ENCODE results near the gene NEDD4L.
"Not testable (repeated sequence)": the region's sequence is repeated elsewhere in the genome, so short reads cannot be mapped to it uniquely, and the experiment has no call there.

The NEDD4L gene

DNA sequence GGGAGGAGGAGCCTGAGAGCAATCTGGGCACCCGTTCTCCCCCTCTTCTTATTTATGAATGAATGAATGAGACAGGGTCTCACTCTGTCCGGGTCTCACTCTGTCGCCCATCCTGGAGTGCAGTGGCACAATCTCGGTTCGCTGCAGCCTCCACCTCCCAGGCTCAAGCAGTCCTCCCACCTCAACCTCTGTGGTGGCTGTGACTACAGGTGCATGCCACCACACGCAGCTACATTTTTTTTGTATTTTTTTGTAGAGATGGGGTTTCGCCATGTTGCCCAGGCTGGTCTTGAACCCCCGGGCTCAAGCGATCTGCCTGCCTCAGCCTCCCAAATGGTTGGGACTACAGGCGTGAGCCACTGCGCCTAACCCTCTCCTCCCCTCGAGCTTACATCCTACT is 198.4 kb downstream of the NEDD4L start:
- H3K27ac ChIP-seq = no peak overlapping the region
- no peak overlapping the region for H3K4me3 ChIP-seq

DNA sequence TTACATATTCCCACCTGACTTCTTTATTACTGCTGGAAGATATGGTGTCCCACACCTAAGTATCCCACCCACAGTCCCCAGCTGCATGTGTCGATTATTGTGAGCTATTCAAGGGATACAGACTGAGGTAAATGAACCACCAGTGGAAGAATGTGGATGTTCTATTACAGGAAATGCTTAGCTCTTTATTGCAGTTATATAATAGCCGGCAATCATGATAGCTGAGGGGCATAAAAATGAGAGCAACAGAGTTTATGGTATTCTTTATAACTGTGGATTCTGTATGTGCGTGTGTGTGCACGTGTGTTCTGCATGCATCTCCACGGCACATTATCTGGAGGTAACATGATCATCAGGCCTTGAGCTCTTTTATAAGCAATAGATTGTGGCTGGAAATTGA is 198.9 kb downstream of the NEDD4L start:
- H3K4me3 ChIP-seq = no peak overlapping the region
- no peak overlapping the region for H3K27ac ChIP-seq

DNA sequence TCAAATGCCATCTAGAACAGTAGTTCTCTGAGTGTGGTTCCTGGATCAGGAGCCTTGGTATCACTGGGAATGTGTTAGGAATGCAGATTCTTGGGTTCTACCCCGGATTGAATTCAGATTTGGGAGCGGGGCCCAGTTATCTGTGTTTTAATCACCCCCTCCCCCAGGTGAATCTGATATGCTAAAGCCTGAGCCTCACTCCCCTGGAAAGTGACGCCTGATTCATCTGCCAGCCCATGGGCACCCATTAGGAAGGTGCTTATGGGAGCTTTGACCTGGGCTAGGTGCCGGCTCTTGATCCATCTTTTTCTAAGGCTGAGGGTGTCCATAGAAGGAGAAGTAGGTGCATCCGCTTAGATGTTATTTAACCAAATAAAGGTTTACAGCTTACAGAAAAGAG is 199.4 kb downstream of the NEDD4L start:
- H3K4me3 ChIP-seq = no peak overlapping the region

DNA sequence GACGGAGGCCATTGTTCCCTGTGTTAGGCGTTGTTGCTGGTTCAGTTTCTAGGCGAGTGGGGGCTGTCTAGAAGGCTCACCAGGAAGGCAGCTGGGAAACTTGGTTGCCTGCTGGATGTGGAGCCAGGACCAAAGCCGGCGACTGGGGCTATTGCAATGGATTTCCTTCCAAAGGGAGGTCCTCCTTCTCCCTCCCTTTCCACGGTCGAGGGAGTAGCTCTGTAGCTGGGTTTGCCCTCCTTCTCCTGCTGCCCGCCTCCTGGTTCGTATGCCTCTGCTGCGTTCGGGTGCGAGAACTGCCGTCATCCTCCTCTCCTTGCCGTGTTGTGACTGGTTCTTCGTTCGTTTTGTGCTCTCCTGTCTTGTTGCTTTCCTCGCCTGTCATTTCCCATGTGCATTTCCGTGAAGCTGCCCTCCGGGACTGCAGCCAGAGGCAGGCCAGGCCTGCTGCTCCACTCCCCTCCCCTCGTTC is 203.4 kb downstream of the NEDD4L start:
- H3K27ac ChIP-seq = peak overlapping the region in 13 of 21 experiments; percentile 9 to 64 (median 33)
- H3K4me3 ChIP-seq = peak overlapping the region in 2 of 7 experiments; percentile 5 to 18

More for the DNA sequence above, 199.4 kb downstream of the NEDD4L start:
- no peak overlapping the region for H3K27ac ChIP-seq

DNA sequence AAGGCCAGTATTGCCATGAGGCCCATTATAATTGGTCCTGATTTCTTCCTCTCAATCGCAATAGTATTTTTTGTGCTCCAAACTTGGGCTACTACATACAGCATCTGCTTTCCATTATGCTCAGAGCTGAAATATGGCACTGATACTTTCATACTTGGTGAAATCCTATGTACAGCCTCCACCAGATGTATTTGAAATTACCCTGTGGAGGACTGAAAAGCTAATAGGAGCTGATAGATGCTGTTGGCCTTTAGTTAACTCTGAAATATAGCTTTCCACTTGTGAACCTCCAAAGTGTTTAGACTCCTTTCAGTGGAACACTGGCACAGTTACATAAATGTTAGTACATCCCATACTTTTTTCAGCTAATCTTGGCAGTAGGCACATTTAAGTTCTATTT is 205.7 kb downstream of the NEDD4L start:
- H3K27ac ChIP-seq = no peak overlapping the region

DNA sequence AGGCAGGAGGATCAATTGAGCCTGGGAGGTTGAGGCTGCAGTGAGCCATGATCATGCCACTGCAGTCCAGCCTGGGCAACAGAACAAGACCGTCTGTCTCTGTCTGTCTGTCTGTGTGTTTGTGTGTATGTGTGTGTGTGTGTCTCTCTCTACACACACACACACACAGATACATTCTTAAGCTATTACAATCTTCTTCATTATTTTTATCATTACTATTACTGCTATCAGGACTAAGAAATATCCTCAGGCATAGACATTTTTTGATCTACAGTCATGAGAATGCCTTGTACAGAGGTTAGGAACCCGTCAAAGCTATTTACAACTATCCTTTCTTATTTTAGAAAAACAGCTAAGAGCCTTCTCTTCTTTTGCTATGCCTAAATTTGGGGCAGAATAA is 207.4 kb downstream of the NEDD4L start:
- H3K27ac ChIP-seq = no peak overlapping the region
- H3K4me3 ChIP-seq = no peak overlapping the region

More for the DNA sequence above, 205.7 kb downstream of the NEDD4L start:
- H3K4me3 ChIP-seq = no peak overlapping the region

DNA sequence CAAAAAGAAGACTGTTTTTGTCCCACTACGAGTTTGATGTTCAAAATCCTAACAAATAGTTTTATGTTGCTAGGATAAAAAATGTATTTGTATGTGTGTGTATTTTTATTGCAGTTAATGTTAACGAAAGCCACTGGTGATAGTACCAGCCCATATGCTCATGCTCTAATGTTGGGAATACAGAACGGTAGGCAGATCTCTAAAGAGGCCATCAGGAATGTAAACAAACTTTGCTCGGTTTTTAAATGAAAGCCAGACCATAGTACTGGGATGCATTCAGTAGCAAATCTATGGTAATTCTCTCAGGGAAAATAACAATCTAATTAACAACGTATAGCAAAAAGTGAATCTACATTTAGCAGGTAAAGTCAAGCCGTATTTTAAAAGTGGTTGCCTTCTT is 208.1 kb downstream of the NEDD4L start:
- Histone ChIP-seq H3K27ac (no peak overlapping the region), H3K4me3 (no peak overlapping the region)

DNA sequence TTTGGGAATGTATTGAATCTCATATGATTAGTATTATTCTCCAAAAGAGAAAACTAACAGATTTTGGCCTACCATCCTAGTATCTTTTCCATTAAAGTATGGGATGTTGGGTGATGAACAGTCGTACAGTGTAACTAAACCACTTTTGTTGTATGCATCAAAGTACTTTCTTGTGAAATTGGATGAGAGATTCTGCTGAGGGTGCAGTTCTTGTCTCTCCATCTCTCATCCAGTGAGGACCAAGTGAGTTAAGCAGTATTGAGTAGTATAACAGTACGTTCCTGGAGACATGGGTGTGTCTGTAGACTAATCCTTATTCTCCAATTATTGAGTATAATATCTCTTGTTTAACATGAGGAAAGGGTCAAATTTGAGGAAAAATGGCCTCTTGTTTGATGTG is 209.3 kb downstream of the NEDD4L start:
- H3K4me3 ChIP-seq = no peak overlapping the region
- H3K27ac ChIP-seq = no peak overlapping the region

DNA sequence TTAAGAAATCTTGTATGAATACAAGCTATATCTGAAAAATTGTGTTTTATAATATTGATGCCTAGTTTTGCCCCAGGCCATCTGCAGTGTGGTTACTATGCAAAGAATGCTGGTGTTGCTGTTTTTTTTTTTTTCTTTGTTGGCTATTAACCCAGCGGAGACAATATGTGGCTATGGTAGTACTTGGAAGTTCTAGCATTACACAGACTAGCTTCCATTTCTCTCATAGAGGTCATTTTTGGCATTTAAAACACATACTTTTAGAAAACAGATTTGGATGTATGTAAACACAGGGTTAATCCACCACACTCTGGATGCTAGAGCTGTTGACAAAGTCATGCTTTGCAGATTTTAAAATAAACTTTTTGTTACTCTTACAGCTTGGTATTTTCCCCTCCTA is 209.8 kb downstream of the NEDD4L start:
- Histone ChIP-seq H3K27ac (no peak overlapping the region), H3K4me3 (no peak overlapping the region)

DNA sequence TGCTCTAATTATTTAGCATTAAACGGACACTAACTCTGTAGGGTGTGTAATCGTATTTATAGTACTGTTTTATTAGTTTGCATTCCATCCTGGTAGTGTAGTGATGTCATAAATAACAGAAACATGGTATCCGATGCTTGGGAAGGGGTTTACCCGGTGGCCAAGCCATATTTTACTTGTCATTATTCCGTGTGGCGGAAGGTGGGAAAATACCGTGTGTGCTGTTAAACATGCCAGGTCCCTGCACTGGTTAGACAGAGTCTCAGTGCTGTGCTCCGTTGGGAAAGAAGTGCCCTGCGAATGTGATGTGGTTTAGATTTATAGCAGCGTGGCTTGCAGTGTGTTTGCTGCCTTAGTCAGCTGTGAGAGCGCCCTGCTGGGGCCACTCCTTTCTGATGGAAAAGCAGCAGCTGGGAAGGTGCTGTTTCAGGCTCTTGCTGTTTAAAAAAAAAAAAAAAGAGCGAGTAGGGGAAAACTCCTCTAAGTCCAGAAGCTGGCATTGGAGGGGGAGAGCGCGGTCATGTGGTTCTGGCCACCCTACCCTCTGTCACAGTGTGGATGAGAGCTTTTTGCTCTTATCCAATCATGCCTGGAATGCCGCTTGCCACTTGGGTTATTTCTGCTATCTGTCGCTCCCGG is 211.0 kb downstream of the NEDD4L start:
- Histone ChIP-seq H3K27ac (no peak overlapping the region), H3K4me3 (no peak overlapping the region)

DNA sequence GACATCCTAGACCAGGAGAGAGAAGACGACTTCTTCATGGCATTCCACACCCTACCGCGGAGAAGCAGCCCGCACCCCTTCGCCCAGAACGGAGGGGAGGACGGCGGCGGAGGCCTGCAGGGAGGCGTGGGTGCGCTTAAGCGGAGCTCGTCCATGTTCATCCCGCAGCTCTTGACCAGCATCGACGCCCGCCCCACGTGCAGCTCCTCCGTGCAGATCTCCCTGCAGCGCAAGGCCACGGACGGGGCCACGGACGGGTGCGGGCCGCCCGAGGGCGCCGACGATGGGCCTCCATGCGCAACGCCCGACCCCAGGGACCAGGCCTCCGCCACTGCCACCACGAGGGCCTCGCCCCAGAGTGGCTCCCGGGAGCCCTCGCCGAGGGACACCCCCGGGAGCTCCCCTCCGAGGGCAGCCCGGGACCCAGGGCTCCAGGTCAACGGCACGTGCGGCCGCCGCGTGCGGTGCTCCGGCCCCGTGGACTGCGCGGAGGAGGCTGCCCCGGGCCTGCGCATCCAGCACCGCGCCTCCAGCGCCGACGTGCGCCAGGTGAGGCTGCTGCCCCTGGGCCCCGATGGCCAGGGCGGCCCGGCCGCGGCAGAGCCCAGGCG is 211.8 kb downstream of the NEDD4L start:
- Histone ChIP-seq H3K27ac (no peak overlapping the region), H3K4me3 (no peak overlapping the region)

DNA sequence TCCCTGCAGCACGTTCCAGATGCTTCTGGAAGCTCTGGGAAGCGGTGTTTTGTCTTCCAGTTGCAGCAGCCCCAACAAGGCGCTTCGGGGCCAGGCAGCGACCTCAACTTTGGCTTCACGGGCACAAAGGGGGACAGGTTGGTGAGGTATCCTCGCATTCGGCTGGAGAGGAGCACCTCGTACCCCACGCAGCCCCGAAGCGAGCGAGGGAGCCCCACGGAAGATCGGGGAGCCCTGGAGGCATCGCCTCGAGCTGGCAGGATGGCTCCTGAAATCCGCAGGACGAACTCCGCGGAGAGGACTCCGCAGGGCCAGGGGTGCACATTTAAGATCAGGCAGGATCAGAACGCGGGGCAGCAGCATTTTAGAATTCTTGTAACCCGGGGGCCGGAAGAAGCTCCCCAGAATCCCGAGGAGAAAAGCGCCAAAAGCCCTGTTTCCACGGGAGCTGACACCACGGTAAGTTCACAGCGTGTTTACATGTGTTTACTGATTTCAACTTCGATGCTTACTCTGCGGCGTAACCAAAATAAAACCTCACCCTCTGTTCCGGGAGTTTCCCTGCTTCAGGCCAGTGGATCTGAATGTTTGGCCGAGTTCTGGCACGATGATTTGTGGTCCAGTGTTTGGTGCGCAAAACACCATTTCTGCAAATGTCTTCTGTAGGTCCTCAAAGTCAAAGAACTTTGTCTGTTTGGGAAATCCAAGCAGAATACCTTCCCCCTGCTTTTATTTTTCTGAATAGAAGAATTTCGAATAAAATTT is 212.5 kb downstream of the NEDD4L start:
- H3K27ac ChIP-seq = no peak overlapping the region
- H3K4me3 ChIP-seq = no peak overlapping the region

DNA sequence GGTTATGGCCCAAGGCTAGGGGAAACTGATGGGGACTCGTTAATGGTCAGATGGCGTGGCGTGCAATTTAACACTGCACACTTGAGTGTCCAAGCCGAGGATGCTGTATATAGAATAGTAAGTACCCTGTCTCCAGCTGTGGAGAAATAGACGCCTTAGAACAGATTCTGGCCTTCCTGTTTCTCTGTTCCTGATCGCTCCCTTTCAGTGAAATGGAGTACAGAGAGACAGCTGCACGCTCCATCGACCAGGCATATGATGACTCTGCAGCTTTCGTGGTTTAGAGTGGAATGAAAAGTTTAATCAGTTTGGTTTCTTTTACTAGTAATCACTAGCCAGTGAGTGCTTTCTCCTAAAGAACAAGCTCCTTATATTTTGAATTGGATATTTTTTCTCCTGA is 213.4 kb downstream of the NEDD4L start:
- Histone ChIP-seq H3K27ac (no peak overlapping the region), H3K4me3 (no peak overlapping the region)

DNA sequence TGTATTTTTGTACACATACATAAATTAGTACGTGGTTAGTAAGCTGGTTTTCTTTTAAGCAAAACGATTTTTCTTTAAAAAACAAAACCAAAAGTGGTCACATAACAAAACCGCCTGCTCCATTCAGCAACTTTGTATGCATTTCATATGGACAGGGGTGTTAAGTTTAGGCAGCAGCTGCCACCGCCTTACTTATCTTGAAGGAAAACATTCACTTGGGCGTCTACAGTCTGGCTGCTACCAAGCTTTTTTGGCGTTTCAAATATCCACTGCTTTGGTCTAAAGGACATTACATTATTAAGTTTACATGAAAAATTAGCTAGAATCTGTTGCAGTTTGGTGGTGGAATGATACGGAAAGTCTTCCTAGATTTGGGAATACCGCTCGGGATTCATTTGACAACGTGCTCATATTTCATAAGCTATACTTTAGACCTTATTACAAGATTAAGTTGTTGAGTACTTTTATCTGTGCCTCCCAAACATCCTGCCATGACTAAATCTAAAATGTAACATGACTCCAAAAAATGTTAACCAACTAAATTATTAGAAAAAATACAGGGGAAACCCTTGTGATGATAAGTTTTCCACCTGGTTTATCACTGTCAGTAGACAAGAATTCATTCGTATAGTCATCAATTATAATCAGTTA is 214.8 kb downstream of the NEDD4L start:
- Histone ChIP-seq H3K27ac (no peak overlapping the region), H3K4me3 (no peak overlapping the region)

DNA sequence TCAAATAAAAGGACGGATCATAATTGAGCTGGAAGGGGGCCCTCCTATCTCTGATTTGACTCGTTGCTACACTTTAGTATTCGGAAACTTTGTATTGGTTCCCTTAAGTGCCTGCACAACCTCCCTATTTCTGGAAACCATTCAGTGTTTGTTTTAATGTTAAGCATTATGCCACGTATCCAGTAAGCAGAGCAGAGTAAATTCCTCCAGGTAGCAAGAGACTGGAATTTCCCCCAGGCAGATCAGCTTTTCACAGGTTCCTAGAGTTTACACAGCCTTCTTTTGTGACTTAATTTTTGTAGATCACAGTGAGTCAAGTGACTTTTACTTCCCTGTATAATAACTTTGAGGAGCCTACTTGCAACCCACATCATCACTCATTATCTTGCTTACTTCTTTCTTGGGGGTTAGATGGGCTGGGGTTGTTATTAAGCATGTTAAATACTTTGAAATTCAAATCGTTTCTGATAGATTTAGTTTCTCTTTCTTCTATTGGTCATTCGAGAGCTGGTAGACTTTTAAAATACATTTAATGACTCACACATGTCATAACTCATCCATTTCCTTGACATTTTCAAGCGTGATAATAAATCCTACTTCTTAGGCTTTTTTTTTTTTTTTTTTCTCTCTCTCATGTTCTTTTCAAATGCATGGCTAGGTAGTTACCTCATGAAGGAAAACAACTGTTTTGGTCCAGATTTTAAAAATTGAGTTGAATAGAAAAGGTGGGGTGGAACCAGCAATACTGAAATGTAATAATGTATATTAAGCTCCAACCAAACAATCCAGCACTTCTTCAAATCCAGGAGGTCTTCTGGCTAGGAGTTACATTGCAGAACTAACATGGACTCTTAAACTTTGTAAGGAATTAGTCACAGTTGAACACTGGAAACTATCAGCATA is 219.3 kb downstream of the NEDD4L start:
- peak overlapping the region in 3 of 21 experiments; percentile 9 to 36 (median 15) for H3K27ac ChIP-seq
- no peak overlapping the region for H3K4me3 ChIP-seq

DNA sequence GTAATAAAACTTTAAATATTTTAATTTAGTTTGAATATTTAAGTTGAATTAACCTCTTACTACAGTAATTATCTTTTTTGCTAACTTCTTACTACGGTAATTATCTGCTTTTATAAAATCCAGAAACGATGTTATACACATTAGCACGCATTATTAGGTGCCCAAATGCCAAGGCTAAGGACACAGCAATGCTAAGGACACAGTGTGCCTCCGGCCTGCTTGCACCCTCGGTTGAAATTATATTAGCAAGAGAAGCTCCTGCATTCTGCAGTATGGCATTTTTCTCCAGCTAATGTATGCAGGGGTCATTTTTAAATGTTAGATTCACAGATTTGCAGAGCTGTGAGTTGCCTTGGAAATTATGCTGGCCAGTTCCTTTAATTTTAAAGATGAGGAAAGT is 220.0 kb downstream of the NEDD4L start:
- H3K27ac ChIP-seq = no peak overlapping the region
- H3K4me3 ChIP-seq = no peak overlapping the region

DNA sequence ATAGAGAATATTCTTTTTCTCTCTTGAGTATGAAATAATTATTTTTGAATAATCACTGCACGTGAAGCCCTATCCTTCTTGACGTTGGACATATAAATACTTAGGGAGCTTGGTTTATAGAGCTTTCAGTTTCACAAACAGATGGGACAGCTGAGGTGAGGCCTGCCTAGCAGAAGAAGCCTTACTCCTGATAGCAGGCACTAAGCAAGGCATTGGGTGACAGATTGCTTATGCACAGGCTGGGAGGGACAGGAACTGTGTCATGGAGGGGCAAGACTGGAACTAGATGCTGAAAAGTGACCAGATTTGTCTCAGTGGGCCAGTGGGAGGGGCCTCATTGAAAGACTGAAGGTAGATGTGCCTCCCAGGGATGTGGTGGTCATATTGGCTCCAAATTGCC is 220.8 kb downstream of the NEDD4L start:
- Histone ChIP-seq H3K4me3 (no peak overlapping the region), H3K27ac (no peak overlapping the region)

DNA sequence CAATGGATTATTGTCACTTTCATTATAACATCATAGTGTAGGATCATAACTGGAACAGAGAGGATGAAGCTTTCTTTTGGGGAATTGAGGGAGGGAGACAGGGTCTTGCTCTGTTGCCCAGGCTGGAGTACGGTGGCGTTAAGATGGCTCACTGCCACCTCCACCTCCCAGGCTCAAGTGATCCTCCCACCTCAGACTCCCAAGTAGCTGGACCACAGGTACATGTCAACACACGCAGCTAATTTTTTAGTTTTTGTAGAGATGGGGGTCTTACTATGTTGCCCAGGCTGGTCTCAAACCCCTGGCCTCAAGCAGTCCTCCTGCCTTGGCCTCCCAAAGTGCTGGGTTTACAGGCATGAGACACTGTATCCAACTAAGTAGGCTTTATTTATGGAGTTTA is 221.5 kb downstream of the NEDD4L start:
- H3K4me3 ChIP-seq, H3K27ac ChIP-seq: not testable (repeated sequence)

DNA sequence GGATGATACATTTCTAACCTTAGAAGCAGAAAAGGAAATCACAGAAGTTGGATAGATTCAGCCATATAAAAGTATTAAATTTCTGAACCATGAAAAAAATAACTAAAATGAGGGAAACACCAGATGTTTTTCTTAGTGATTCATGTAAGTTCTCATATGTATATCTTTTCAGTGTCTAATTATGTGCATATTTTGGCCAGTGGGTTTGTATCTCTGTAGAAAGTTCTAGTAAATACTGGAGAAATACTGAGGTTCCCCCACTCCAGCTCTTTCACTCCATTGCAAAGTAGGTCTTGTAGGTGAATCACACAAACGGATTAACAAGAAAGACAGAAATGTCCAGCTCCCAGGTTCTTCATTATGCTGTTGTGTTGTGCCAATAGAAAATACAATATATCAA is 222.3 kb downstream of the NEDD4L start:
- H3K27ac ChIP-seq = no peak overlapping the region
- H3K4me3 ChIP-seq = no peak overlapping the region

DNA sequence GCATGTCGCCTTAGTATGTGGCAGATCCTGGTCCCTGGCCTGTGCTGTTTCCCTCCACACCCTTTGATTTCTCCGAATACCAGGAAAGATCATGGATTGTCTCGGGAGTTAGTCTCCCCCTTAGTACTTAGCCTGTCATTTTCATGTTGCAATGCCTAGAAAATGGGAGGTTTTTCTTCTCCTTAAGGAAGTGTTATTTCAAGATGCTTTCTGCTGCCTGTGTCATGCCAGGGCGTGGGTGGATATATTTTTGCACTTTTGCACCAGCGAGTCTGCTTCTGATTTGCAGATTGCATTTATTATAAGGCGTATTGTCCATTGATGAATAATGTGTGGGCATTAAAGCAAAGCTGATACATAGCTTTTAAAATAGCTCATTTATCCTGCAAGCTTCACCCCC is 223.5 kb downstream of the NEDD4L start:
- no peak overlapping the region for H3K27ac ChIP-seq

More for the DNA sequence above, 223.5 kb downstream of the NEDD4L start:
- H3K4me3 ChIP-seq = no peak overlapping the region

Measured in skin epidermis (tissue), 12 donors.